K562 (cell line): ENCODE measurements around the gene PCDHA10. TPM values are rescaled to one million over a fixed set of nuclear protein-coding genes. Genes with fewer than 3 reads are reported as not detected.

Experiments used
- ATAC-seq: fragments of 200-7000 bp; cut with Tn5 transposase; 3 replicates; pipeline ENCODE4 v1.9.1; 2020; ENCODE audit warnings: moderate library complexity
- BruUV-seq: library from RNA; stranded (reverse); fragments of 400-500 nt; replicated peaks from 2 replicates; lab custom pipeline; 2021; lab: Mats Ljungman, UMichigan
- CTCF ChIA-PET: fragments of 300-600 bp; formaldehyde crosslinking; extraction: SDS; loops from one replicate; lab custom pipeline; 2021; ENCODE audit warnings: low intra/inter-chr PET ratio; lab: Yijun Ruan, JAX
- POLR2A ChIA-PET: fragments of 300-600, 350-650 bp; sonication (Branson Sonifier 250); formaldehyde crosslinking; extraction: SDS; loops from one replicate; lab custom pipeline; 2021; ENCODE audit warnings: antibody characterized with exemption, inconsistent platforms; lab: Yijun Ruan, JAX
- DNase-seq, 4 experiments: peaks; one replicate each; pipeline versions ENCODE4 v3.0.0 to v3.0.0-alpha.2; 2011 to 2018; ENCODE audit warnings: low spot score in 3 of 4, mixed read lengths in 3 of 4; ENCODE audit errors: extremely low read depth in 1 of 4
- FAIRE-seq: peaks from 2 replicates; lab custom pipeline; 2011; peaks lifted over from hg19 to GRCh38; lab: Jason Lieb, UNC
- H2AFZ ChIP-seq: 2 replicates; pipeline ENCODE4 v1.6.0; 2011; ENCODE audit warnings: low read depth, low read length, control low read depth, inconsistent platforms
- H3K27ac ChIP-seq: fragments of 200-600 bp; 3 replicates; pipeline ENCODE4 v1.8.0; 2011; ENCODE audit warnings: low read depth, mild to moderate bottlenecking, control low read depth, inconsistent platforms, low read length, moderate library complexity, mixed read lengths; ENCODE audit errors: extremely low read depth
- H3K27me3 ChIP-seq, 2 experiments: fragments of 300-600 bp in 1 of 2; 2 replicates in 1 of 2; 3 replicates in 1 of 2; pipeline versions ENCODE4 v1.6.0 to v1.8.0; 2011; ENCODE audit warnings: inconsistent platforms in 2 of 2, low read length in 2 of 2, mild to moderate bottlenecking in 1 of 2, mixed read lengths in 1 of 2, moderate library complexity in 1 of 2; ENCODE audit not compliant: control insufficient read depth in 2 of 2, insufficient read depth in 2 of 2
- H3K36me3 ChIP-seq: fragments of 300-600 bp; 3 replicates; pipeline ENCODE4 v1.8.0; 2011; ENCODE audit warnings: mild to moderate bottlenecking, low read length, inconsistent platforms; ENCODE audit not compliant: control insufficient read depth, insufficient read depth
- H3K4me1 ChIP-seq, 2 experiments: fragments of 200-600 bp in 1 of 2; replicated peaks in 1 of 2; 2 replicates in 1 of 2; 3 replicates in 1 of 2; pipeline versions ENCODE4 v1.5.1 to v1.8.0; 2011; ENCODE audit warnings: inconsistent platforms in 2 of 2, low read length in 2 of 2, mild to moderate bottlenecking in 1 of 2, mixed read lengths in 1 of 2, moderate library complexity in 1 of 2; ENCODE audit not compliant: control insufficient read depth in 2 of 2, insufficient read depth in 2 of 2
- H3K4me2 ChIP-seq: 2 replicates; pipeline ENCODE4 v1.6.1; 2011; ENCODE audit warnings: low read length, control low read depth, inconsistent platforms, mixed read lengths; ENCODE audit not compliant: insufficient read depth
- H3K4me3 ChIP-seq: fragments of 200-600 bp; sonication (generic), shearing (Covaris generic); 2 replicates; pipeline ENCODE4 v1.5.1; 2016; ENCODE audit warnings: control low read depth, inconsistent platforms
- H3K79me2 ChIP-seq: fragments of 200-600 bp; 3 replicates; pipeline ENCODE4 v1.8.0; 2011; ENCODE audit warnings: low read length, inconsistent platforms; ENCODE audit not compliant: control insufficient read depth, insufficient read depth
- H3K9ac ChIP-seq, 2 experiments: 2 replicates each; pipeline versions ENCODE4 v1.6.0 to v1.6.1; 2011; ENCODE audit warnings: low read depth in 2 of 2, low read length in 2 of 2, control low read depth in 1 of 2, inconsistent platforms in 1 of 2, mild to moderate bottlenecking in 1 of 2, mixed read lengths in 1 of 2; ENCODE audit not compliant: insufficient read depth in 1 of 2
- H3K9me1 ChIP-seq: one replicate; pipeline ENCODE4 v1.6.0; 2011; ENCODE audit warnings: inconsistent platforms, mild to moderate bottlenecking, low read length, moderate library complexity; ENCODE audit not compliant: control insufficient read depth, insufficient read depth
- H3K9me3 ChIP-seq: replicated peaks from 2 replicates; pipeline ENCODE4 v1.5.1; 2011; ENCODE audit warnings: low read depth, low read length, inconsistent platforms; ENCODE audit not compliant: control insufficient read depth, insufficient read depth
- H4K20me1 ChIP-seq: replicated peaks from 2 replicates; pipeline ENCODE4 v1.6.1; 2011; ENCODE audit warnings: low read length, inconsistent platforms, mixed read lengths; ENCODE audit not compliant: control insufficient read depth, insufficient read depth
- ATF1 ChIP-seq, 2 experiments: fragments of 450-650 bp in 1 of 2; IDR thresholded peaks; 2 replicates each; pipeline ENCODE4 v1.6.1; 2016; ENCODE audit warnings: missing compliant biosample characterization in 1 of 2, missing genetic modification characterization in 1 of 2
- ZNF75A ChIP-seq: fragments of 450-650 bp; formaldehyde crosslinking; IDR thresholded peaks from 2 replicates; pipeline ENCODE4 v1.4.0; 2020; ENCODE audit warnings: mild to moderate bottlenecking
- WGBS: fragments of 100-300 bp; shearing (Covaris generic); methylation state at CpG from one replicate; pipeline ENCODE4 v1.1.6; 2016; ENCODE audit warnings: low coverage, mixed read lengths; ENCODE audit not compliant: insufficient coverage; ENCODE audit errors: missing lambda C conversion rate; 5-methylcytosine and 5-hydroxymethylcytosine counted together
- in situ Hi-C: fragments of 300-500 bp; cut with MboI; formaldehyde crosslinking; loops from 4 replicates; pipeline ENCODE4 v1.15.0; 2018; ENCODE audit warnings: inconsistent platforms, mixed read lengths
- intact Hi-C: fragments of 100-400 bp; cut with micrococcal nuclease; formaldehyde crosslinking; loops from 2 replicates; pipeline ENCODE4 v1.14.2; 2022
- polyA plus RNA-seq, 8 experiments: library from polyadenylated mRNA; depleted of rRNA in 4 of 8; stranded (reverse) in 5 of 8; unstranded in 3 of 8; fragments of >200 nt; fragmentation: Nextera tagmentation in 2 of 8; fragmentation: Illumina TruSeq in 1 of 8; extraction: Ambion mirVana in 2 of 8; extraction: Trizol in 1 of 8; gene quantifications; 2 replicates each; pipeline versions ENCODE4 v1.2.1 to v1.2.3, GENCODE V29; 2011 to 2014; ENCODE audit warnings: inconsistent platforms in 1 of 8, missing spikeins in 1 of 8
- total RNA-seq, 7 experiments: library from RNA; depleted of rRNA in 6 of 7; stranded (reverse); fragments of >200 nt in 6 of 7; fragmentation: Illumina TruSeq in 2 of 7; extraction: Trizol in 2 of 7; gene quantifications; 2 replicates each; pipeline versions ENCODE4 v1.2.1 to v1.2.3, GENCODE V29; 2011 to 2021; ENCODE audit warnings: low replicate concordance in 1 of 7
- TF ChIP-seq, protein P1 (sequence below), 2 experiments: fragments of 450-650 bp; IDR thresholded peaks; 2 replicates each; pipeline ENCODE4 v1.6.1; 2016; ENCODE audit warnings: mild to moderate bottlenecking in 2 of 2, borderline replicate concordance in 1 of 2, low read depth in 1 of 2, moderate library complexity in 1 of 2

The PCDHA10 gene
- total and polyA plus RNA-seq, 9 of the 15 experiments (the other 6 are each of a cell fraction or from before 2014, with no cell fraction given): not detected

DNA sequence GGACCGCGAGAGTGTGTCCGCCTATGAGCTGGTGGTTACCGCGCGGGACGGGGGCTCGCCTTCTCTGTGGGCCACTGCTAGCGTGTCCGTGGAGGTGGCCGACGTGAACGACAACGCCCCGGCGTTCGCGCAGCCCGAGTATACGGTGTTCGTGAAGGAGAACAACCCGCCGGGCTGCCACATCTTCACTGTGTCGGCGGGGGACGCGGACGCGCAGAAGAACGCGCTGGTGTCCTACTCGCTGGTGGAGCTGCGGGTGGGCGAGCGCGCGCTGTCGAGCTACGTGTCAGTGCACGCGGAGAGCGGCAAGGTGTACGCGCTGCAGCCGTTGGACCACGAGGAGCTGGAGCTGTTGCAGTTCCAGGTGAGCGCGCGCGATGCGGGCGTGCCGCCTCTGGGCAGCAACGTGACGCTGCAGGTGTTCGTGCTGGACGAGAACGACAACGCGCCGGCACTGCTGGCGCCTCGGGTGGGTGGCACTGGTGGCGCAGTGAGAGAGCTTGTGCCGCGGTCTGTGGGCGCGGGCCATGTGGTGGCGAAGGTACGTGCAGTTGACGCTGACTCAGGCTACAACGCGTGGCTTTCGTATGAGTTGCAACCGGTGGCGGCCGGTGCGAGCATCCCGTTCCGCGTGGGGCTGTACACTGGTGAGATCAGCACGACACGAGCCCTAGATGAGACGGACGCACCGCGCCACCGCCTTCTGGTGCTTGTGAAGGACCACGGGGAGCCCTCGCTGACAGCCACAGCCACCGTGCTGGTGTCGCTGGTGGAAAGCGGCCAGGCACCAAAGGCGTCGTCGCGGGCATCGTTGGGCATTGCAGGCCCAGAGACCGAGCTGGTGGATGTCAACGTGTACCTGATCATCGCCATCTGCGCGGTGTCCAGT lies 19.8 kb upstream of the PCDHA10 start:
- no peaks in the 10 kb centered on the region for H3K9me1 ChIP-seq
- POLR2A ChIA-PET: no interaction called here
- H3K36me3 ChIP-seq: no peaks in the 10 kb centered on the region
- no peak overlapping the region for H3K4me2 ChIP-seq
- no peak overlapping the region for H3K27ac ChIP-seq
- intact Hi-C loops: no loop called here
- no peaks in the 10 kb centered on the region for H3K27me3 ChIP-seq
- ATAC-seq: no peak
- H3K9me3 ChIP-seq: no peaks in the 10 kb centered on the region
- no peak for DNase-seq
- no peak for FAIRE-seq
- H2AFZ ChIP-seq: no peak overlapping the region
- H3K9ac ChIP-seq: no peak overlapping the region
- 45% methylated on average over 66 of the region's 103 CpGs for WGBS
- BruUV-seq: no TSS peak
- H3K4me3 ChIP-seq: no peak overlapping the region
- no peaks in the 10 kb centered on the region for H3K79me2 ChIP-seq
- CTCF ChIA-PET: no interaction called here
- TF ChIP-seq ZNF75A (CRISPR knock-in tag) (no peak), ATF1 (CRISPR knock-in tag; IDR thresholded peaks at IDR 0.05) (no peak), ATF1 (tag; IDR thresholded peaks at IDR 0.05) (no peak)
- TF ChIP-seq, protein P1, sequence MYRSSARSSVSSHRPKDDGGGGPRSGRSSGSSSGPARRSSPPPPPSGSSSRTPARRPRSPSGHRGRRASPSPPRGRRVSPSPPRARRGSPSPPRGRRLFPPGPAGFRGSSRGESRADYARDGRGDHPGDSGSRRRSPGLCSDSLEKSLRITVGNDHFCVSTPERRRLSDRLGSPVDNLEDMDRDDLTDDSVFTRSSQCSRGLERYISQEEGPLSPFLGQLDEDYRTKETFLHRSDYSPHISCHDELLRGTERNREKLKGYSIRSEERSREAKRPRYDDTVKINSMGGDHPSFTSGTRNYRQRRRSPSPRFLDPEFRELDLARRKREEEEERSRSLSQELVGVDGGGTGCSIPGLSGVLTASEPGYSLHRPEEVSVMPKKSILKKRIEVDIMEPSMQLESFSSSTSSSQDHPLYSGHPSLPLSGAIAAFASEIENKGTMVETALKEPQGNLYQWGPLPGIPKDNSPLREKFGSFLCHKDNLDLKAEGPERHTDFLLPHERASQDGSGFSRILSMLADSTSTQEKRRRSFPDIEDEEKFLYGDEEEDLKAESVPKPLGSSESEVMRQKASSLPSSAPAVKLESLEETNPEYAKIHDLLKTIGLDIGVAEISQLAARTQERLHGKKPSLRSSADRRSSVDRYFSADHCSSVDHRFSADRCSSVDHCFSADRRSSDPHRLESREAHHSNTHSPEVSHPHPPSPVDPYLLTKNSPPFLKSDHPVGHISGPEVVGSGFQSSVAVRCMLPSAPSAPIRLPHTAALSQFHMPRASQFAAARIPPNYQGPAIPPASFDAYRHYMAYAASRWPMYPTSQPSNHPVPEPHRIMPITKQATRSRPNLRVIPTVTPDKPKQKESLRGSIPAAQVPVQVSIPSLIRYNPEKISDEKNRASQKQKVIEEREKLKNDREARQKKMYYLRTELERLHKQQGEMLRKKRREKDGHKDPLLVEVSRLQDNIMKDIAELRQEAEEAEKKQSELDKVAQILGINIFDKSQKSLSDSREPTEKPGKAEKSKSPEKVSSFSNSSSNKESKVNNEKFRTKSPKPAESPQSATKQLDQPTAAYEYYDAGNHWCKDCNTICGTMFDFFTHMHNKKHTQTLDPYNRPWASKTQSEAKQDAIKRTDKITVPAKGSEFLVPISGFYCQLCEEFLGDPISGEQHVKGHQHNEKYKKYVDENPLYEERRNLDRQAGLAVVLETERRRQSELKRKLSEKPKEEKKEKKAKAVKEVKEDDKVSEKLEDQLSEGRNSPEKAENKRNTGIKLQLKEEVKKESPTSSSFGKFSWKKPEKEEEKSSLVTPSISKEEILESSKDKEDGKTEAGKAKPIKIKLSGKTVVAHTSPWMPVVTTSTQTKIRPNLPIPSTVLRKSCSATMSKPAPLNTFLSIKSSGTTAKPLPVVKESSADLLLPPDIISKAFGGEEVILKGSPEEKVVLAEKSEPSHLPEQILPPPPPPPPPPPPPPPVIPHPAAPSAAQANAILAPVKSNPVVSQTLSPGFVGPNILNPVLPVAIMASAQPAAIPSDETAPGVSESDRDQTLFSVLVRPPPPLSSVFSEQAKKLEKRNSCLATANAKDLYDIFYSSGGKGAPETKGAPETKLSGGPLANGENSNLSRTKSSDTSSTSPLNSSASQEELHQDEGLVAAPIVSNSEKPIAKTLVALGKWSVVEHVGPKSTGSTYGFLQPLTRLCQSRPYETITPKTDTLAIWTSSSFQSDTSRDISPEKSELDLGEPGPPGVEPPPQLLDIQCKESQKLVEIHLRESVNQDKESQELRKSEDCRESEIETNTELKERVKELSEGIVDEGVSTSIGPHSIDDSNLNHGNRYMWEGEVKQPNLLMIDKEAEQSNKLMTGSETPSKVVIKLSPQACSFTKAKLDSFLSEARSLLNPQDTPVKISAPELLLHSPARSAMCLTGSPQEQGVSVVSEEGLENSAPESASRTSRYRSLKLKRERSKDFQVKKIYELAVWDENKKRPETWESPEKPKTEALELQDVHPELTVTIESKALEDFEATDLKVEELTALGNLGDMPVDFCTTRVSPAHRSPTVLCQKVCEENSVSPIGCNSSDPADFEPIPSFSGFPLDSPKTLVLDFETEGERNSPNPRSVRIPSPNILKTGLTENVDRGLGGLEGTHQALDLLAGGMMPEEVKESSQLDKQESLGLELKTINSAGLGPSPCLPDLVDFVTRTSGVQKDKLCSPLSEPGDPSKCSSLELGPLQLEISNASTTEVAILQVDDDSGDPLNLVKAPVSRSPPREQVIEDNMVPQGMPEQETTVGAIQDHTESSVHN (IDR thresholded peaks at IDR 0.05; ENCODE audit: borderline replicate concordance in 1 of 2, low read depth in 1 of 2): no peak
- TF ChIP-seq, all 486 proteins: peak for 0
- in situ Hi-C loops: no loop called here
- H4K20me1 ChIP-seq: no peaks in the 10 kb centered on the region
- no peaks in the 10 kb centered on the region for H3K4me1 ChIP-seq
